ENCODE measurements around the gene SYTL1.

Gene SYTL1

GRCh38 chr1:27358928-27359313, 17.1 kb downstream of the SYTL1 start:
- Histone ChIP-seq H3K9ac (ENCODE audit: low read length) (no peak overlapping the region), H3K36me3 (ENCODE audit: insufficient read depth, low read length) (peaks cover 61% of the 10 kb centered on the region), H3K4me3 (ENCODE audit: low read depth in 1 of 2, low read length in 2 of 2) (no peak overlapping the region), H3K4me1 (ENCODE audit: insufficient read depth, low read length) (peaks cover 5% of the 10 kb centered on the region), H3K27ac (ENCODE audit: low read depth, low read length) (no peak overlapping the region), H3K27me3 (ENCODE audit: control insufficient read depth in 1 of 2, insufficient read depth in 2 of 2, low read length in 2 of 2) (no peaks in the 10 kb centered on the region), H3K9me3 (ENCODE audit: low read length) (no peaks in the 10 kb centered on the region)

GRCh38 chr1:27359822-27360158, 18.0 kb downstream of the SYTL1 start:
- peaks cover 61% of the 10 kb centered on the region for H3K36me3 ChIP-seq (ENCODE audit: insufficient read depth, low read length)
- H3K4me1 ChIP-seq (ENCODE audit: insufficient read depth, low read length) = peaks cover 12% of the 10 kb centered on the region
- no peak overlapping the region for H3K27ac ChIP-seq (ENCODE audit: low read depth, low read length)
- H3K27me3 ChIP-seq (ENCODE audit: control insufficient read depth in 1 of 2, insufficient read depth in 2 of 2, low read length in 2 of 2) = no peaks in the 10 kb centered on the region
- H3K4me3 ChIP-seq (ENCODE audit: low read depth in 1 of 2, low read length in 2 of 2) = peak overlapping the region in 1 of 2 donors; percentile 23
- no peaks in the 10 kb centered on the region for H3K9me3 ChIP-seq (ENCODE audit: low read length)
- no peak overlapping the region for H3K9ac ChIP-seq (ENCODE audit: low read length)

DNA sequence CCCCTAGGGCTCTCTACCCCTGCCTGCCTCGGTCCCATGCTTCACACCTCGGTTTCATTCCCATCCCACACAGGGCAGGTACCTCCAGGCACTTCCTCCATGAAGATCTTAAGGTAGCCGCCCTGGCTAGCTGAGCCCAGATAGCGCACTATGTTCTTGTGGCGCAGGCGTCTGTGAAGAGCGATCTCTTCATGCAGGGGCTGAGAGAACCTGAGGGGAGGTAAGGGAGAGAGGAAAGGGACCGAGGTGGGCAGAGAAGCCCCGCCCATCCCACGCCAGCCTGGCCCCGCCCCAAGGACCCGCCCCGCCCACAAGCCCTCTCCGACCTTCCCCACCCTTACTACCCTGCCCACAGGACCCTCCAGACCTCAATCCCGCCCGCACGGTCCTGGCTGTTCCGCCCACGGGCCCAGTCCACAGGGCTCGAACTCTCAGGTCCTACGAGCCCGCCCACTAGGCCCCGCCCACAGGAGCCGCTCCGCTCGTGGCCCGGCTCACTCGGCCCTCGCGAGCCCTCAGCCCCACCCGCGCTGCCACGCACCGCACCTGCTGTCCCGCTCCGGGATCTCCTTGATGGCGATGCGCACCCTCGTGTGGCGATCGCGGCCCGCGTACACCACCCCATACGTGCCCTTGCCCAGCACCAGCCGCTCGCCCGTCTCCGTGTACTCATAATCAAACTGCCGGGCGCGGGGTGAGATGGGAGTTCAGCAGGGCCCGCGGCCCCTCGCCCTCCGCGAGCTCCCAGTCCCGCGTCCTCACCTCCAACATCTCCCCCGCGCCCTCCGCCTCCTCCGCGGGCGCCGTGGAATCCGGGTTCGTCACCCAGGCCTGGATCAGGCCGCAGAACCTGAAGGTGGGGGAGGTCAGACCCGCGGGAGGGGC, 18.6 kb downstream of the SYTL1 start:
- Histone ChIP-seq H3K4me1 (ENCODE audit: insufficient read depth, low read length) (peaks cover 18% of the 10 kb centered on the region), H3K4me3 (ENCODE audit: low read depth in 1 of 2, low read length in 2 of 2) (peak overlapping the region; percentile 11 to 23), H3K27ac (ENCODE audit: low read depth, low read length) (no peak overlapping the region), H3K9ac (ENCODE audit: low read length) (no peak overlapping the region), H3K9me3 (ENCODE audit: low read length) (no peaks in the 10 kb centered on the region), H3K36me3 (ENCODE audit: insufficient read depth, low read length) (peaks cover 59% of the 10 kb centered on the region), H3K27me3 (ENCODE audit: control insufficient read depth in 1 of 2, insufficient read depth in 2 of 2, low read length in 2 of 2) (no peaks in the 10 kb centered on the region)

DNA sequence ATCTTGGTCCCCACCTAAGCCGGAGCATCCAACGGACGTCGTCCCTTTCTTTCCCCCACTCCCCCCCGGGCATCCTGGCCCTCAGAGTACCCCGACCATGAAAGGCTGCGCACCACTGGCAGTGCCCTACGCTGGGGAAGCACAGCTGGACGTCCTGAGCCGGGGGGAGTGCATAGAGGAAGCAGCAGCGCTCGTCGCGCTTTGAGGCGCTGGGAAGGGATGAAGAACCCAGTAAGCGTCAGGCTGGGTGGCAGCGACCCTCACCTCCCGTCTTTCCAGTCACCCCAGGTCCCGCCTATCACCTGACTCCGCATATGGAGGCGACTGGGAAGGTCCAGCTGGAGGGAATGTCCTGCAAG, 19.2 kb downstream of the SYTL1 start:
- no peaks in the 10 kb centered on the region for H3K9me3 ChIP-seq (ENCODE audit: low read length)
- no peak overlapping the region for H3K27ac ChIP-seq (ENCODE audit: low read depth, low read length)
- H3K4me1 ChIP-seq (ENCODE audit: insufficient read depth, low read length) = peaks cover 18% of the 10 kb centered on the region
- peaks cover 53% of the 10 kb centered on the region for H3K36me3 ChIP-seq (ENCODE audit: insufficient read depth, low read length)
- no peaks in the 10 kb centered on the region for H3K27me3 ChIP-seq (ENCODE audit: control insufficient read depth in 1 of 2, insufficient read depth in 2 of 2, low read length in 2 of 2)
- H3K9ac ChIP-seq (ENCODE audit: low read length) = no peak overlapping the region
- H3K4me3 ChIP-seq (ENCODE audit: low read depth in 1 of 2, low read length in 2 of 2) = no peak overlapping the region

- Histone ChIP-seq H3K9me3 (ENCODE audit: low read length) (no peaks in the 10 kb centered on the region), H3K36me3 (ENCODE audit: insufficient read depth, low read length) (peaks cover 48% of the 10 kb centered on the region), H3K4me1 (ENCODE audit: insufficient read depth, low read length) (peaks cover 18% of the 10 kb centered on the region)
Observed at GRCh38 chr1:27361553-27361952, 19.7 kb downstream of the SYTL1 start.

DNA sequence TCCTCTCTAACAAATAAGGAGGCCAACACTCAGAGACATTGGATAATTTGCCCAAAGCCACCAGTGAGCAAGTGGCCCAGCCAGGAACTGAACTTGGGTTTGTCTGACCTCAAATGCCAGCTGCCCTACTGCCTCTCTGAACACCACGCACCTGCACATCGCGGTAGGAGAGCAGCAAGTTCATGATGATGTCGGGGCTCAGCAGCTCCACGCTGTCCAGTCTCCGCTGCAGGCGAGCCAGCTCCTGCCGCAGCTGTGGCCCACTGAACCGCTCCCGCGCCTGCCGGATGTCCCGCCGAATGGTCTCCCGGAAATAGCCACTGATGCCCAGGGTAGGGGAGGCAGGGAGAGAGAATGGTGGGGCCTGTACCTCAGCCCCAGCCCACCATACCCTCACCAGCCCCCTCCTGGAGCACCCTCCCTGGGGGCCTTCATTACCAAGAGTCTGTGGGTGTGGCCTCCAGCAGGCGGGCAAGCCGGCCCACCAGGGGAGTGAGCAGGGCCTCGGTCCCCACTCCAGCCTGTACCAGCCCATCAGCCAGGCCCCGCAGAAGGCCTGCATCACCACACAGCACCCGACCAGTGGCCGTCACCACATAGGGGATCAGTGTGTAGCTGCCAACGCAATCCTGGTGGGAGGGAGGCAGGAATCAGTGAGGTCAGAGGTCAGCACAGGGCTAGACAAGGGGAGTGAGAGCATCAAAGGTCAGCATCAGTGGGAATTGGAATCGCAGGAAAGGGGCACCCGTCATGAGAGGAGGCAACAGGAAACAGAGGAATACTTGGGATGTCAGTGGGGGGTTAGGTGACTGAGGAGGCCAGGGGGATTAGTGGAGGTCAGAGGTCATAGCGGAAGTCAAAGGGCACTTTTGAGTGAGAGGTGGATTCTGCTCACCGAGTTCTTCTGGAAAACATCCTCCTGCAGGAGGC, 22.2 kb downstream of the SYTL1 start:
- Histone ChIP-seq H3K9ac (ENCODE audit: low read length) (no peak overlapping the region), H3K27ac (ENCODE audit: low read depth, low read length) (no peak overlapping the region), H3K27me3 (ENCODE audit: control insufficient read depth in 1 of 2, insufficient read depth in 2 of 2, low read length in 2 of 2) (no peaks in the 10 kb centered on the region), H3K4me1 (ENCODE audit: insufficient read depth, low read length) (peaks cover 25% of the 10 kb centered on the region), H3K9me3 (ENCODE audit: low read length) (no peaks in the 10 kb centered on the region), H3K4me3 (ENCODE audit: low read depth in 1 of 2, low read length in 2 of 2) (peak overlapping the region in 1 of 2 donors; percentile 57), H3K36me3 (ENCODE audit: insufficient read depth, low read length) (peaks cover 40% of the 10 kb centered on the region)

More at GRCh38 chr1:27361553-27361952, 19.7 kb downstream of the SYTL1 start:
- no peak overlapping the region for H3K4me3 ChIP-seq (ENCODE audit: low read depth in 1 of 2, low read length in 2 of 2)
- H3K27me3 ChIP-seq (ENCODE audit: control insufficient read depth in 1 of 2, insufficient read depth in 2 of 2, low read length in 2 of 2) = no peaks in the 10 kb centered on the region
- H3K9ac ChIP-seq (ENCODE audit: low read length) = no peak overlapping the region
- H3K27ac ChIP-seq (ENCODE audit: low read depth, low read length) = no peak overlapping the region

- Histone ChIP-seq H3K9me3 (ENCODE audit: low read length) (no peaks in the 10 kb centered on the region), H3K4me3 (ENCODE audit: low read depth in 1 of 2, low read length in 2 of 2) (peak overlapping the region in 1 of 2 donors; percentile 57), H3K27ac (ENCODE audit: low read depth, low read length) (peak overlapping the region; percentile 86), H3K9ac (ENCODE audit: low read length) (peak overlapping the region; percentile 45), H3K27me3 (ENCODE audit: control insufficient read depth in 1 of 2, insufficient read depth in 2 of 2, low read length in 2 of 2) (no peaks in the 10 kb centered on the region), H3K36me3 (ENCODE audit: insufficient read depth, low read length) (peaks cover 32% of the 10 kb centered on the region), H3K4me1 (ENCODE audit: insufficient read depth, low read length) (peaks cover 24% of the 10 kb centered on the region)
Observed at GRCh38 chr1:27364696-27365371, 23.0 kb downstream of the SYTL1 start.

DNA sequence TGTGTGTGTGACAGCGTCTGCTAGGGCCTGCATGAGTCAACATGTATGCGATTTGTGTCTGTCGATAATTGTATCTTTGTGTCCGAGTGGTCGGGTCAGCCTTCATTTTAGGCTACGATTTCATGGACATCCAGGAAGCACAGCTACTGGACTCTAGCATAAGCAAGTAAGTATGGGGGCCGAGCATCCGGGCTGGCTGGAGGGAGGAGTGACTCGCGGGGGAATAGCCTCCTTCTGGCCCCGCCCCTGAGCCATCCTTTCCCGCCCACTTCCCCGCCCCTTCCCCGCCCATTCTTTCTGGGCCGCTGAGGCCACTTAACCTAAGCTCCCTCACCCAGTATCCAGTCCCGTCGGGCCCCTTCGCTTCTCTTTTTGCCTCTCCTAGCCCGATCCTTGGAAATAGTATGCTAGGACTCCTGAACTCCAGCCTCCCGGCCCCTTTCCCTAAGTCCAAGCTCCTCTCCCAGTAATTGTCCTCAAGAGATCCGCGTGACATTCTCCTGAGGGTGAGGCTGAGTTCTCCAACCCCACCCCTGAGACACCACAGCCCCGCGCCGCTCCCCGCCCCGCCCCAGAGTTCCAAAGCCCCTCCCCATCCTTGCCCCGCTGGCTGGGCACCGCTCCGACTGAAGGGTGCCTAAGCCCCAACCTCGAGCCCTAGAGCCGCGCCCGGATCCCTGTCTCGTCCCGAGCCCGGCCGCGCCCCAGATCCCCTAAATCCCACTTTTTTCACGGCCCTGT, 23.7 kb downstream of the SYTL1 start:
- Histone ChIP-seq H3K9ac (ENCODE audit: low read length) (peak overlapping the region; percentile 49), H3K27ac (ENCODE audit: low read depth, low read length) (peak overlapping the region; percentile 98), H3K9me3 (ENCODE audit: low read length) (no peaks in the 10 kb centered on the region), H3K27me3 (ENCODE audit: control insufficient read depth in 1 of 2, insufficient read depth in 2 of 2, low read length in 2 of 2) (no peaks in the 10 kb centered on the region), H3K36me3 (ENCODE audit: insufficient read depth, low read length) (peaks cover 29% of the 10 kb centered on the region), H3K4me1 (ENCODE audit: insufficient read depth, low read length) (peaks cover 20% of the 10 kb centered on the region), H3K4me3 (ENCODE audit: low read depth in 1 of 2, low read length in 2 of 2) (peak overlapping the region; percentile 61 to 62)

GRCh38 chr1:27366113-27366410, 24.2 kb downstream of the SYTL1 start:
- H3K4me1 ChIP-seq (ENCODE audit: insufficient read depth, low read length) = peaks cover 20% of the 10 kb centered on the region
- H3K4me3 ChIP-seq (ENCODE audit: low read depth in 1 of 2, low read length in 2 of 2) = peak overlapping the region; percentile 61 to 62
- H3K27me3 ChIP-seq (ENCODE audit: control insufficient read depth in 1 of 2, insufficient read depth in 2 of 2, low read length in 2 of 2) = no peaks in the 10 kb centered on the region
- no peaks in the 10 kb centered on the region for H3K9me3 ChIP-seq (ENCODE audit: low read length)
- peak overlapping the region; percentile 49 for H3K9ac ChIP-seq (ENCODE audit: low read length)
- H3K27ac ChIP-seq (ENCODE audit: low read depth, low read length) = peak overlapping the region; percentile 98
- H3K36me3 ChIP-seq (ENCODE audit: insufficient read depth, low read length) = peaks cover 27% of the 10 kb centered on the region

- Histone ChIP-seq H3K36me3 (ENCODE audit: insufficient read depth, low read length) (peaks cover 21% of the 10 kb centered on the region), H3K9ac (ENCODE audit: low read length) (peak within 1 kb of the TSS; percentile 68), H3K4me1 (ENCODE audit: insufficient read depth, low read length) (peaks cover 20% of the 10 kb centered on the region), H3K27ac (ENCODE audit: low read depth, low read length) (peak within 1 kb of the TSS; percentile 98), H3K9me3 (ENCODE audit: low read length) (no peaks in the 10 kb centered on the region), H3K4me3 (ENCODE audit: low read depth in 1 of 2, low read length in 2 of 2) (peak within 1 kb of the TSS; percentile 62 to 72), H3K27me3 (ENCODE audit: control insufficient read depth in 1 of 2, insufficient read depth in 2 of 2, low read length in 2 of 2) (no peaks in the 10 kb centered on the region)
Observed at GRCh38 chr1:27366411-27367159, 24.8 kb downstream of the SYTL1 start, which contains the start of gene MAP3K6. TSS of gene MAP3K6 (minus strand) at chr1:27366961. CDS start at chr1:27366597, 364 bp downstream.
